H9 (cell line): Measurements from ENCODE around the gene BEX4. TPM values are rescaled to one million over a fixed set of nuclear protein-coding genes. Genes with fewer than 3 reads are reported as not detected.

Experiments
- DNase-seq: peaks from one replicate; pipeline ENCODE4 v3.0.0-alpha.2; 2017
- H2AFZ ChIP-seq: one replicate; pipeline ENCODE4 v1.6.1; 2013; ENCODE audit warnings: mild to moderate bottlenecking, low read length, control low read depth, moderate library complexity
- H2AK5ac ChIP-seq: 2 replicates; pipeline ENCODE4 v1.6.1; 2013; ENCODE audit warnings: low read length, control low read depth, mixed read lengths; ENCODE audit not compliant: insufficient read length
- H2BK120ac ChIP-seq: one replicate; pipeline ENCODE4 v1.6.1; 2013; ENCODE audit warnings: low read depth, mild to moderate bottlenecking, low read length, control low read depth, inconsistent platforms; ENCODE audit not compliant: poor library complexity, severe bottlenecking
- H2BK12ac ChIP-seq: 2 replicates; pipeline ENCODE4 v1.6.1; 2013; ENCODE audit warnings: low read length, control low read depth, mixed read lengths, low read depth; ENCODE audit not compliant: insufficient read length
- H2BK15ac ChIP-seq: 2 replicates; pipeline ENCODE4 v1.6.1; 2013; ENCODE audit warnings: low read depth, low read length, control low read depth
- H2BK20ac ChIP-seq: one replicate; pipeline ENCODE4 v1.6.1; 2013; ENCODE audit warnings: low read depth, mild to moderate bottlenecking, low read length, control low read depth, inconsistent platforms; ENCODE audit not compliant: poor library complexity, severe bottlenecking
- H2BK5ac ChIP-seq: 2 replicates; pipeline ENCODE4 v1.6.1; 2013; ENCODE audit warnings: low read length, control low read depth, mixed read lengths; ENCODE audit not compliant: insufficient read length
- H3K14ac ChIP-seq: 2 replicates; pipeline ENCODE4 v1.6.1; 2013; ENCODE audit warnings: low read length, control low read depth; ENCODE audit not compliant: insufficient read depth
- H3K18ac ChIP-seq: 2 replicates; pipeline ENCODE4 v1.6.1; 2013; ENCODE audit warnings: low read depth, mild to moderate bottlenecking, mixed read lengths, low read length, control low read depth; ENCODE audit not compliant: insufficient read length
- H3K23ac ChIP-seq: 2 replicates; pipeline ENCODE4 v1.6.1; 2013; ENCODE audit warnings: low read length, control low read depth, mixed read lengths, low read depth; ENCODE audit not compliant: insufficient read length
- H3K23me2 ChIP-seq: 2 replicates; pipeline ENCODE4 v1.6.1; 2013; ENCODE audit warnings: low read depth, mild to moderate bottlenecking, mixed read lengths, low read length, control low read depth; ENCODE audit not compliant: insufficient read length, poor library complexity, severe bottlenecking
- H3K27ac ChIP-seq: 2 replicates; pipeline ENCODE4 v1.5.1; 2013; ENCODE audit warnings: low read length, control low read depth, mixed read lengths, low read depth; ENCODE audit not compliant: insufficient read length
- H3K27me3 ChIP-seq: 2 replicates; pipeline ENCODE4 v1.6.1; 2013; ENCODE audit warnings: low read length, control low read depth, inconsistent platforms; ENCODE audit not compliant: insufficient read depth
- H3K4ac ChIP-seq: 2 replicates; pipeline ENCODE4 v1.6.1; 2013; ENCODE audit warnings: low read depth, mild to moderate bottlenecking, control low read depth, inconsistent platforms, low read length, moderate library complexity
- H3K4me1 ChIP-seq: 2 replicates; pipeline ENCODE4 v1.6.1; 2013; ENCODE audit warnings: low read length, control low read depth, inconsistent platforms; ENCODE audit not compliant: insufficient read depth
- H3K4me2 ChIP-seq: 2 replicates; pipeline ENCODE4 v1.6.1; 2013; ENCODE audit warnings: low read length, control low read depth, mixed read lengths; ENCODE audit not compliant: insufficient read length, insufficient read depth
- H3K56ac ChIP-seq: 2 replicates; pipeline ENCODE4 v1.6.1; 2013; ENCODE audit warnings: low read depth, mild to moderate bottlenecking, mixed read lengths, low read length, control low read depth; ENCODE audit not compliant: insufficient read length
- H3K79me1 ChIP-seq: 2 replicates; pipeline ENCODE4 v1.6.1; 2013; ENCODE audit warnings: low read depth, mild to moderate bottlenecking, moderate library complexity, low read length, control low read depth, inconsistent platforms; ENCODE audit not compliant: insufficient read depth, poor library complexity, severe bottlenecking
- H3K79me2 ChIP-seq: 2 replicates; pipeline ENCODE4 v1.6.1; 2013; ENCODE audit warnings: low read length, control low read depth, inconsistent platforms; ENCODE audit not compliant: insufficient read depth
- H3K9ac ChIP-seq: 2 replicates; pipeline ENCODE4 v1.6.1; 2013; ENCODE audit warnings: low read length, control low read depth, mixed read lengths; ENCODE audit not compliant: insufficient read length; ENCODE audit errors: extremely low read depth
- H3K9me3 ChIP-seq: one replicate; pipeline ENCODE4 v1.6.1; 2013; ENCODE audit warnings: low read depth, low read length, inconsistent platforms; ENCODE audit not compliant: control insufficient read depth
- H3T11ph ChIP-seq: one replicate; pipeline ENCODE4 v1.6.1; 2013; ENCODE audit warnings: mild to moderate bottlenecking, low read length, control low read depth, inconsistent platforms
- H4K20me1 ChIP-seq: one replicate; pipeline ENCODE4 v1.6.1; 2013; ENCODE audit not compliant: control insufficient read depth, insufficient read length, insufficient read depth
- H4K5ac ChIP-seq: 2 replicates; pipeline ENCODE4 v1.6.1; 2013; ENCODE audit warnings: low read depth, mild to moderate bottlenecking, mixed read lengths, low read length, control low read depth; ENCODE audit not compliant: insufficient read length
- H4K8ac ChIP-seq: replicated peaks from 2 replicates; pipeline ENCODE4 v1.6.1; 2013; ENCODE audit warnings: low read length, control low read depth, mixed read lengths, low read depth; ENCODE audit not compliant: insufficient read length
- H4K91ac ChIP-seq: 2 replicates; pipeline ENCODE4 v1.6.1; 2013; ENCODE audit warnings: low read depth, mild to moderate bottlenecking, moderate library complexity, mixed read lengths, low read length, control low read depth; ENCODE audit not compliant: insufficient read length
- H3K27ac Mint-ChIP-seq, 3 experiments: 2 replicates in 2 of 3; 3 replicates in 1 of 3; pipeline ENCODE4 v1.8.0; 2020 to 2021; ENCODE audit warnings: mixed read lengths in 3 of 3, mild to moderate bottlenecking in 1 of 3, moderate library complexity in 1 of 3
- H3K27me3 Mint-ChIP-seq: 2 replicates; pipeline ENCODE4 v1.8.0; 2021; ENCODE audit warnings: low read depth, mild to moderate bottlenecking, moderate library complexity, mixed read lengths
- H3K36me3 Mint-ChIP-seq, 3 experiments: 2 replicates in 2 of 3; 3 replicates in 1 of 3; pipeline ENCODE4 v1.8.0; 2020 to 2021; ENCODE audit warnings: low read depth in 3 of 3, mixed read lengths in 3 of 3; ENCODE audit not compliant: insufficient read depth in 1 of 3
- H3K4me1 Mint-ChIP-seq, 2 experiments: 2 replicates each; pipeline ENCODE4 v1.8.0; 2020; ENCODE audit warnings: mixed read lengths in 2 of 2
- H3K4me3 Mint-ChIP-seq, 2 experiments: 2 replicates in 1 of 2; 3 replicates in 1 of 2; pipeline ENCODE4 v1.8.0; 2020 to 2021; ENCODE audit warnings: mild to moderate bottlenecking in 2 of 2, mixed read lengths in 2 of 2, moderate library complexity in 1 of 2
- H3K9me3 Mint-ChIP-seq, 2 experiments: 2 replicates in 1 of 2; 3 replicates in 1 of 2; pipeline ENCODE4 v1.8.0; 2020; ENCODE audit warnings: mild to moderate bottlenecking in 2 of 2, mixed read lengths in 2 of 2, moderate library complexity in 1 of 2
- CTCF ChIP-seq: fragments of 200-600 bp; sonication (generic); conservative IDR thresholded peaks from 3 replicates; pipeline ENCODE4 v1.8.0; 2021; ENCODE audit warnings: antibody characterized with exemption, mild to moderate bottlenecking
- total RNA-seq: library from RNA; stranded (reverse); gene quantifications from 2 replicates; pipeline ENCODE4 v1.2.1, GENCODE V29; 2021

BEX4 gene
- total RNA-seq, 1 experiment from 2014 or later: 48.2 TPM

- no peaks in the 10 kb centered on the region for H3K9me3 ChIP-seq
- no peaks in the 10 kb centered on the region for H3K27me3 ChIP-seq
- DNase-seq: no peak
- H3T11ph ChIP-seq: no peak overlapping the region
- TF ChIP-seq CTCF: no peak
- no peaks in the 10 kb centered on the region for H3K79me2 ChIP-seq
- peaks cover 16 to 19% (median 17%) of the 10 kb centered on the region in 3 experiments for H3K36me3 Mint-ChIP-seq
- peaks cover 2 to 52% of the 10 kb centered on the region in 2 experiments; a peak in 4 of 5 replicates for H3K9me3 Mint-ChIP-seq
- no peak overlapping the region for H4K5ac ChIP-seq
- no peak overlapping the region for H3K9ac ChIP-seq
- peaks cover 4% of the 10 kb centered on the region for H3K23me2 ChIP-seq
- H2BK15ac ChIP-seq: no peak overlapping the region
- no peak overlapping the region for H3K27ac Mint-ChIP-seq
- H3K23ac ChIP-seq: no peak overlapping the region
- peaks cover 7 to 18% of the 10 kb centered on the region in 2 experiments; a peak in 3 of 4 replicates for H3K4me1 Mint-ChIP-seq
- no peak overlapping the region for H4K91ac ChIP-seq
- H3K4me3 Mint-ChIP-seq: no peak overlapping the region; a peak in 1 of 5 replicates
- H3K18ac ChIP-seq: no peak overlapping the region
- H4K20me1 ChIP-seq: no peaks in the 10 kb centered on the region
- peaks cover 1% of the 10 kb centered on the region; the same call in 1 of the 2 replicates for H3K27me3 Mint-ChIP-seq
- no peak overlapping the region for H3K56ac ChIP-seq
- 0 out of 2 replicates have a peak, but pooled peaks cover 2% of the 10 kb centered on the region for H3K4me1 ChIP-seq
- H3K79me1 ChIP-seq: no peaks in the 10 kb centered on the region
- no peak overlapping the region for H3K27ac ChIP-seq
- no peak overlapping the region for H3K4ac ChIP-seq
- no peak overlapping the region for H2BK20ac ChIP-seq
- no peak overlapping the region for H3K4me2 ChIP-seq
- H2AK5ac ChIP-seq: no peak overlapping the region
- H2BK5ac ChIP-seq: no peak overlapping the region
- H2BK120ac ChIP-seq: no peak overlapping the region
- no peak overlapping the region for H2BK12ac ChIP-seq
- H3K14ac ChIP-seq: no peak overlapping the region
- no peak overlapping the region for H2AFZ ChIP-seq
- H4K8ac ChIP-seq: no peak overlapping the region
Observed at GRCh38 chrX:103256651-103257050, 41.7 kb downstream of the BEX4 start.
